ENCODE results near the gene HIRA.
"Not testable (repeated sequence)": the region's sequence is repeated elsewhere in the genome, so short reads cannot be mapped to it uniquely, and the experiment has no call there.

The HIRA gene

DNA sequence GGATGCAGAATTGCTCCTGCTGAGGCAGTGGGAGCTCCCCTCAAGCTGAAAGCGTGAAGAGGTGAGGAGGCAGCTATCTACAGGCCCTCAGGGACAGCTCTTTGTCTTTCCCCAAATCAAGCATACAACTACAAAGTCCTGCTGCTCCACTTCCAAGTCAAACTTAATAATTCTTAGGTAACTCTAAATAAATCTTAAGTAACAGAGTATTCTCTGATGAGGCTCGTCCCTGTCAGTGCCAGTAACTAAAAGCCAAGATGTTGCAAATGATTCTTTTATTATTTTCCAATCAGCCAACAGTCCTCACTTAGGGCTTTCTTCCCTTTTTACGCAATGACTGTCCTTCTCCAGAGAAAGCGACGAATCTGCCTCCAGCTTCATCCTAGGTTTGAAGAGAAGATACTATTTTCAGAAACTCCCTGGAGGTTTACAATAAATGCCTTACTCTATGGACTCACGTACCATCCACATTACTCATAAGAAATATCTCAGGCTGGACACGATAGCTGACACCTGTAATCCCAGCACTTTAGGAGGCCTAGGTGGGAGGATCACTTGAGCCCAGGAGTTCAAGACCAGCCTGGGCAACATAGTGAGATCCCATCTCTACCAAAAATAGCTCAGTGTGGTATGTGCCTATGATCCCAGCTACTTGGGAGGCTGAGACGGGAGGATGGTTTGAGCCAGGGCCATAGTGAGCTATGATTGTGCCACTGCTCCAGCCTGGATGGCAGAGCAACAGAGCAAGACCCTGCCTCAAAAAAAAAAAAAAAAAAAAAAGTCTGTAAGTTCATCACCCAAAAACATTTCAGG, 19.0 kb upstream of the HIRA start:
- TF ChIP-seq, protein P1, sequence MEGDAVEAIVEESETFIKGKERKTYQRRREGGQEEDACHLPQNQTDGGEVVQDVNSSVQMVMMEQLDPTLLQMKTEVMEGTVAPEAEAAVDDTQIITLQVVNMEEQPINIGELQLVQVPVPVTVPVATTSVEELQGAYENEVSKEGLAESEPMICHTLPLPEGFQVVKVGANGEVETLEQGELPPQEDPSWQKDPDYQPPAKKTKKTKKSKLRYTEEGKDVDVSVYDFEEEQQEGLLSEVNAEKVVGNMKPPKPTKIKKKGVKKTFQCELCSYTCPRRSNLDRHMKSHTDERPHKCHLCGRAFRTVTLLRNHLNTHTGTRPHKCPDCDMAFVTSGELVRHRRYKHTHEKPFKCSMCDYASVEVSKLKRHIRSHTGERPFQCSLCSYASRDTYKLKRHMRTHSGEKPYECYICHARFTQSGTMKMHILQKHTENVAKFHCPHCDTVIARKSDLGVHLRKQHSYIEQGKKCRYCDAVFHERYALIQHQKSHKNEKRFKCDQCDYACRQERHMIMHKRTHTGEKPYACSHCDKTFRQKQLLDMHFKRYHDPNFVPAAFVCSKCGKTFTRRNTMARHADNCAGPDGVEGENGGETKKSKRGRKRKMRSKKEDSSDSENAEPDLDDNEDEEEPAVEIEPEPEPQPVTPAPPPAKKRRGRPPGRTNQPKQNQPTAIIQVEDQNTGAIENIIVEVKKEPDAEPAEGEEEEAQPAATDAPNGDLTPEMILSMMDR (IDR thresholded peaks at IDR 0.05; ENCODE audit: low read depth, low read length, missing control alignments) = no peak
- DNase-seq (ENCODE audit: extremely low read depth, low read depth) = no peak
- no peak overlapping the region for H3K4me3 ChIP-seq (replicated peaks; ENCODE audit: low read depth, low read length)

- no peak for DNase-seq (ENCODE audit: extremely low read depth, low read depth)
- TF ChIP-seq, protein P1 (IDR thresholded peaks at IDR 0.05; ENCODE audit: low read depth, low read length, missing control alignments) = no peak
- H3K4me3 ChIP-seq (replicated peaks; ENCODE audit: low read depth, low read length) = no peak overlapping the region
Observed at GRCh38 chr22:19449422-19449767, 17.9 kb upstream of the HIRA start.

GRCh38 chr22:19448739-19449421, 17.3 kb upstream of the HIRA start:
- H3K4me3 ChIP-seq (replicated peaks; ENCODE audit: low read depth, low read length) = peak overlapping the region; percentile 72
- TF ChIP-seq, protein P1 (IDR thresholded peaks at IDR 0.05; ENCODE audit: low read depth, low read length, missing control alignments) = no peak
- DNase-seq (ENCODE audit: extremely low read depth, low read depth) = no peak

DNA sequence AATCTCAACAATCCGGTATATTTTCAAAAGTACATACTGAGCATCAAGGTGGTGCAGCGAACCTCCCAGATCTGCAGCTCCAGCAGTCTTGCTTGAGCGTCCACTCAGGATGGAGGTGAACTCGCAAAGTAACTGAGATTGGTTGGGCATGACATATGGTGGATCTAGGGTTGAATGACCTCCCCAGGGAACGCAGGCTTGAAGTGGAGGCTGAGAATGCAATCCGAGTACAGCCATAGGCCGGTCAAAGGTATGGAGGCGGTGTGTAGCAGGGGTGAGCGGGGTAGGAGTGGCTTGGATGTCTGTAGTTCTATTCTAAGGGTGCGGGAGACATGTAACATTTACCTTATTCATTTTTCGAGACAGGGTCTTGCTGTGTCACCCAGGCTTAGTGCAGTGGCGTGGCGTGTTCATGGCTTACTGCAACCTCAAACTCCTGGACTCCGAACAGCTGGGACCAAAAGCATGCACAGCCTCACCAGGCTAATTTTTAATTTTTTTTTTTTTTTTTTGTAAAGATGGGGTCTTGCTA, 16.6 kb upstream of the HIRA start:
- TF ChIP-seq, protein P1 (IDR thresholded peaks at IDR 0.05; ENCODE audit: low read depth, low read length, missing control alignments) = no peak
- peak overlapping the region; percentile 72 for H3K4me3 ChIP-seq (replicated peaks; ENCODE audit: low read depth, low read length)
- no peak for DNase-seq (ENCODE audit: extremely low read depth, low read depth)

- peak within 1 kb of the TSS; percentile 72 for H3K4me3 ChIP-seq (replicated peaks; ENCODE audit: low read depth, low read length)
- TF ChIP-seq, protein P1 (IDR thresholded peaks at IDR 0.05; ENCODE audit: low read depth, low read length, missing control alignments) = no peak
- peak; percentile 74 for DNase-seq (ENCODE audit: extremely low read depth, low read depth)
Observed at GRCh38 chr22:19447330-19448075, 16.0 kb upstream of the HIRA start, which contains the start of gene C22orf39. TSS of gene C22orf39 (minus strand) at chr22:19447711. CDS start at chr22:19447688, 23 bp downstream.

GRCh38 chr22:19446603-19447329, 15.2 kb upstream of the HIRA start:
- TF ChIP-seq, protein P1 (IDR thresholded peaks at IDR 0.05; ENCODE audit: low read depth, low read length, missing control alignments) = no peak
- peak overlapping the region; percentile 72 for H3K4me3 ChIP-seq (replicated peaks; ENCODE audit: low read depth, low read length)
- DNase-seq (ENCODE audit: extremely low read depth, low read depth) = no peak

DNA sequence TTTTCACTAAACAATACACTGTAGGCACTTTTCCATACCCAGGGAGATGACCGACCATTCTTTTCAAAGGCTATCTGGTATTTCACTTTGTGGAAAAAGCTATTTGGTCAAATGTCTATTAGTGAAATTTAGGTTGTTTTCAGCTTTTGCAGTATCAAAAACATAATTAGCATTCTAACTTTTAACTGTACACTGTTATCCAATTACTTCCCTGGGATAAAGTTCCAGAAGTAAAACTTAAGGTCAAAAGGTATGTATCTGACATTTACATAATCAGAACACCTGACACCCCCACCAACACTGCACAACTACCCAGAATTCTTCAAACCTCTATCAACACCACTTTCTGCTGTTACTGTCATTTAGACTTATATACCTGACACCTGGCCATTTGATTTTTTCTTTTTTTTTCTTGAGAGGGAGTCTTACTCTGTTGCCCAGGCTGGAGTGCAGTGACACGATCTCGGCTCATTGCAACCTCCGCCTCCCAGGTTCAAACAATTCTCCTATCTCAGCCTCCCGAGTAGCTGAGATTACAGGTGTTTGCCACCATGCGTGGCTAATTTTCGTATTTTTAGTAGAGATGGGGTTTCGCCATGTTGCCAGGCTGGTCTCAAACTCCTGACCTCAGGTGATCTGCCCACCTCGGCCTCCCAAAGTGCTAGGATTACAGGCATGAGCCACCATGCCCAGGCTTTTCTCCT, 13.9 kb upstream of the HIRA start:
- DNase-seq (ENCODE audit: extremely low read depth, low read depth); H3K4me3 ChIP-seq (replicated peaks; ENCODE audit: low read depth, low read length): not testable (repeated sequence)

All from HFF-Myc (cell line).